HepG2 (cell line): Measurements from ENCODE around the gene AZI2. TPM values are rescaled to one million over a fixed set of nuclear protein-coding genes. Genes with fewer than 3 reads are reported as not detected.

Experiments
- CBX2 ChIP-seq, 2 experiments: fragments of 200-600 bp in 1 of 2; sonication (generic); formaldehyde crosslinking in 1 of 2; IDR thresholded peaks; 2 replicates each; pipeline versions ENCODE4 v1.7.0 to v1.8.1; 2018 to 2022; ENCODE audit warnings: low read depth in 2 of 2, low read length in 1 of 2, mild to moderate bottlenecking in 1 of 2, missing genetic modification reagents in 1 of 2
- GATA4 ChIP-seq: sonication (generic); IDR thresholded peaks from 2 replicates; pipeline ENCODE4 v1.6.1; 2016; ENCODE audit warnings: antibody characterized with exemption, low read depth, borderline replicate concordance
- MAFF ChIP-seq: IDR thresholded peaks from 2 replicates; pipeline ENCODE4 v1.6.1; 2011; ENCODE audit warnings: low read depth, low read length, improper control_type of control experiment
- SNAPC2 ChIP-seq: sonication (generic); formaldehyde crosslinking; IDR thresholded peaks from 2 replicates; pipeline ENCODE4 v1.8.1; 2022; ENCODE audit warnings: mild to moderate bottlenecking, missing genetic modification reagents
- TERF1 ChIP-seq: sonication (generic); formaldehyde crosslinking; IDR thresholded peaks from 2 replicates; pipeline ENCODE4 v1.8.0; 2022; ENCODE audit warnings: mild to moderate bottlenecking, missing genetic modification reagents, moderate library complexity
- XRCC5 ChIP-seq: fragments of 200-400 bp; formaldehyde crosslinking; optimal IDR thresholded peaks from 2 replicates; pipeline ENCODE3; 2017; ENCODE audit warnings: mild to moderate bottlenecking, low read length
- ZBTB3 ChIP-seq: sonication (generic); formaldehyde crosslinking; IDR thresholded peaks from 2 replicates; pipeline ENCODE4 v1.4.0; 2020; ENCODE audit warnings: low read depth, mild to moderate bottlenecking, moderate library complexity, missing genetic modification reagents, borderline replicate concordance
- ZNF3 ChIP-seq: IDR thresholded peaks from 2 replicates; pipeline ENCODE4 v1.7.0; 2017; ENCODE audit warnings: inconsistent platforms
- ZNF574 ChIP-seq: sonication (generic); formaldehyde crosslinking; IDR thresholded peaks from 2 replicates; pipeline ENCODE4 v1.4.0; 2020; ENCODE audit warnings: missing genetic modification reagents
- ZNF646 ChIP-seq: sonication (generic); formaldehyde crosslinking; IDR thresholded peaks from 2 replicates; pipeline ENCODE4 v1.9.0; 2021; ENCODE audit warnings: mild to moderate bottlenecking, missing genetic modification reagents
- ZNF7 ChIP-seq: IDR thresholded peaks from 2 replicates; pipeline ENCODE4 v1.6.1; 2016; ENCODE audit warnings: missing biosample characterization, missing genetic modification reagents
- polyA plus RNA-seq, 8 experiments: library from polyadenylated mRNA; depleted of rRNA in 3 of 8; stranded (reverse) in 7 of 8; unstranded in 1 of 8; fragments of >200 nt; fragmentation: Illumina TruSeq in 4 of 8; extraction: Trizol in 4 of 8; gene quantifications; 2 replicates each; pipeline versions ENCODE4 v1.2.1 to v1.2.3, GENCODE V29; 2011 to 2016; ENCODE audit warnings: low read depth in 4 of 8, missing spikeins in 1 of 8, mixed read lengths in 1 of 8; ENCODE audit not compliant: insufficient read depth in 1 of 8
- total RNA-seq, 5 experiments: library from RNA; depleted of rRNA; stranded (reverse); fragments of >200 nt; fragmentation: Illumina TruSeq; extraction: Trizol; gene quantifications; 2 replicates each; pipeline ENCODE4 v1.2.3, GENCODE V29; 2016; ENCODE audit warnings: low read depth in 1 of 5

Gene AZI2
- total and polyA plus RNA-seq, 2 of the 13 experiments (the other 11 are each of a cell fraction or from before 2014, with no cell fraction given) = 43.7 to 49.8 TPM

- TF ChIP-seq SNAPC2 (CRISPR knock-in tag) = peak; percentile 71; the same call in 1 of the 2 replicates
- TF ChIP-seq ZBTB3 (CRISPR knock-in tag) = peak; percentile 32; the same call in 1 of the 2 replicates
- TF ChIP-seq XRCC5 = peak; percentile 70
- no peak; the same call in 1 of the 2 replicates for TF ChIP-seq GATA4
- TF ChIP-seq ZNF646 (CRISPR knock-in tag) = no peak
- no peak for TF ChIP-seq ZNF3 (CRISPR knock-in tag)
- no peak for TF ChIP-seq TERF1 (CRISPR knock-in tag)
- no peak for TF ChIP-seq CBX2 (IDR thresholded peaks at IDR 0.05; ENCODE audit: low read depth, low read length)
- no peak for TF ChIP-seq CBX2 (CRISPR knock-in tag; IDR thresholded peaks at IDR 0.05; ENCODE audit: low read depth)
- TF ChIP-seq ZNF574 = peak; percentile 86
- TF ChIP-seq MAFF = no peak
- TF ChIP-seq ZNF7 (CRISPR knock-in tag) = no peak
Observed at GRCh38 chr3:28348629-28349468, at the start of gene AZI2, which contains the start of gene ZCWPW2 (continued).
